Bronchial epithelial cell (primary cell): ENCODE measurements around the gene AUTS2. TPM values are rescaled to one million over a fixed set of nuclear protein-coding genes. Genes with fewer than 3 reads are reported as not detected.

Experiments used
- DNase-seq: peaks from one replicate; pipeline ENCODE4 v3.0.0-alpha.2; 2010; ENCODE audit warnings: low read depth
- FAIRE-seq: peaks from 2 replicates; lab custom pipeline; 2011; peaks lifted over from hg19 to GRCh38; lab: Jason Lieb, UNC
- H3K27me3 ChIP-seq: 2 replicates; pipeline ENCODE4 v1.5.1; 2011; ENCODE audit warnings: low read length; ENCODE audit not compliant: control insufficient read depth, insufficient read depth
- H3K36me3 ChIP-seq: 2 replicates; pipeline ENCODE4 v1.5.1; 2011; ENCODE audit warnings: low read length; ENCODE audit not compliant: control insufficient read depth, insufficient read depth
- H3K4me3 ChIP-seq: 2 replicates; pipeline ENCODE4 v1.5.1; 2011; ENCODE audit warnings: mild to moderate bottlenecking, low read depth, low read length, control low read depth
- total RNA-seq: library from RNA; depleted of rRNA; stranded (reverse); fragments of >200 nt; gene quantifications from 2 replicates; pipeline ENCODE4 v1.2.1, GENCODE V29; 2014
- TF ChIP-seq, protein P1 (sequence below): IDR thresholded peaks from 2 replicates; pipeline ENCODE4 v1.5.1; 2011; ENCODE audit warnings: mild to moderate bottlenecking, moderate library complexity, low read length, control low read depth, inconsistent platforms; ENCODE audit not compliant: insufficient read depth, severe bottlenecking

The AUTS2 gene
- total RNA-seq, 1 donor from 2014 or later = 9.5 TPM

DNA sequence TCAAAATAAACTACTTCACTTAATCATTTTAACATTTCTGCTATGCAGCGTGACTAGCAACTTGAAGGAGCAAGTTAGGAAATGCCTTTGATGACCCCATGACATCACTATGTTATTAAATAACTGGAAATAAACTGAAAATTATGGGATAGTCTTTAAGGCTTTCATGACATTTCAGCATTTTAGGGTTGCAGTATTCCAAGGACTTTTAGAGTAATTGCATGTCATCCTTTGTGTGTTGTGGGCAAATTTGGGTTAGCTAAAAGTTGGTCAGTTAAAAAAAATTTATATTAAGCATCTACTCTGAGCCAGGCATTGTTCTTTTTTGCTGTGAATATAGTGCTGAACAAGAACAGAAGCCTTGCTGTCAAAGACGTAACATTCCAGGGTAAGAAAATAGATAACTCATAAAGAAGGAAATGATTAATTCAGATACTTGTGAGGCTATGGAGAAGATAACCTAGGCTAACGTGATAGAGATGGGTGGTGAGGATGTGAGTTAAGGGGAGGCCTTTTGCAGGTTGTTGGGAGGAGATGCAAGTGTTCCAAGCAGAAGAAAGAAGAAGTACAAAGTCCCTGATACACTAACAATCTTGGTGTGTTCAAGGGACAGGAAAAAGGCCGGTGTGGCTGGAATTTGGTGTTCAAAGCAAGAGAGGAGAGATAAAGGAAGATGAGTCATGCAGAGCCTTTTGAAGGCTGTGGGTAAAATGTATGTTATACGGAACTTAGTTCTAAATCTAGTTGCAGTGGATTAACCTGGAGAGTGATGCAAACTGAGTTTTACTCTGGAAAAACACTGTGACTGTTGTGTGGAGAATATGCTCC lies 610.2 kb downstream of the AUTS2 start:
- no peaks in the 10 kb centered on the region for H3K36me3 ChIP-seq
- H3K4me3 ChIP-seq = no peak overlapping the region
- no peaks in the 10 kb centered on the region for H3K27me3 ChIP-seq
- FAIRE-seq = no peak
- DNase-seq = peak; percentile 44
- TF ChIP-seq, protein P1, sequence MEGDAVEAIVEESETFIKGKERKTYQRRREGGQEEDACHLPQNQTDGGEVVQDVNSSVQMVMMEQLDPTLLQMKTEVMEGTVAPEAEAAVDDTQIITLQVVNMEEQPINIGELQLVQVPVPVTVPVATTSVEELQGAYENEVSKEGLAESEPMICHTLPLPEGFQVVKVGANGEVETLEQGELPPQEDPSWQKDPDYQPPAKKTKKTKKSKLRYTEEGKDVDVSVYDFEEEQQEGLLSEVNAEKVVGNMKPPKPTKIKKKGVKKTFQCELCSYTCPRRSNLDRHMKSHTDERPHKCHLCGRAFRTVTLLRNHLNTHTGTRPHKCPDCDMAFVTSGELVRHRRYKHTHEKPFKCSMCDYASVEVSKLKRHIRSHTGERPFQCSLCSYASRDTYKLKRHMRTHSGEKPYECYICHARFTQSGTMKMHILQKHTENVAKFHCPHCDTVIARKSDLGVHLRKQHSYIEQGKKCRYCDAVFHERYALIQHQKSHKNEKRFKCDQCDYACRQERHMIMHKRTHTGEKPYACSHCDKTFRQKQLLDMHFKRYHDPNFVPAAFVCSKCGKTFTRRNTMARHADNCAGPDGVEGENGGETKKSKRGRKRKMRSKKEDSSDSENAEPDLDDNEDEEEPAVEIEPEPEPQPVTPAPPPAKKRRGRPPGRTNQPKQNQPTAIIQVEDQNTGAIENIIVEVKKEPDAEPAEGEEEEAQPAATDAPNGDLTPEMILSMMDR = no peak

DNA sequence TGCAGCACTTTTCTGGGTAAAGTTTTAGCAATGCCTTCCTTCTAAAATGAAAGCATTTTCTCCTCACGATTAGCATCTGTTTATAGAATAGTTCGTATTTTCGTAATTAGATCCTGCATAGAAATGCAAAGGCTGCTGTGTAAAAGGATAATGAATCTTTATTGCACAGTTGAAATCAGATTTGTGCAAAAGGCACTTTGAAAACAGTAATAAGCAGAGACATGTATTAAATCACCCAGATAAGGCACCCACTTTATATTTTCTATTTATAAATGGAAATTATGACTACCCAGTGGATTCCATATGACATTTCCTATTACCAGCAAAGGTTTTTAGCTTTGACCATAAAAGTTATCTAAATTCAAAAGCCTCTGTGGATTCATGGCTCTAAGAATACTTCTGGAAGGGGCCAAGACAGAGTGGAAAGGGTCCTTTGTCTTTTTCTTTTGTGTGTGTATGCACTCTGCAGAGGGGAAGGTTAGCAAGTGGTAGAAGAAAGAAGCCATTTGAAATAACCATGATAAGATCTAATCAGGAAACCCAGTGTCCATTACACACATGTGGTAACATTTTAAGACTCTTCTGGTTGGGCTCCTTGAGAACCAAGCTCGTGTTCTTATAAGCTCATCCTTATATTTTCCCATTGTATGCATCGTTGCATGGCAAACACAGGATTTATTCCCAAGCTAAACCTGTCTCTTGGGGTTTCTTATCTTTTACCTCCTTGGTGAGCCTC lies 612.1 kb downstream of the AUTS2 start:
- Histone ChIP-seq H3K27me3 (no peaks in the 10 kb centered on the region), H3K36me3 (no peaks in the 10 kb centered on the region), H3K4me3 (no peak overlapping the region)
- FAIRE-seq = no peak
- no peak for DNase-seq
- TF ChIP-seq, protein P1 = no peak

DNA sequence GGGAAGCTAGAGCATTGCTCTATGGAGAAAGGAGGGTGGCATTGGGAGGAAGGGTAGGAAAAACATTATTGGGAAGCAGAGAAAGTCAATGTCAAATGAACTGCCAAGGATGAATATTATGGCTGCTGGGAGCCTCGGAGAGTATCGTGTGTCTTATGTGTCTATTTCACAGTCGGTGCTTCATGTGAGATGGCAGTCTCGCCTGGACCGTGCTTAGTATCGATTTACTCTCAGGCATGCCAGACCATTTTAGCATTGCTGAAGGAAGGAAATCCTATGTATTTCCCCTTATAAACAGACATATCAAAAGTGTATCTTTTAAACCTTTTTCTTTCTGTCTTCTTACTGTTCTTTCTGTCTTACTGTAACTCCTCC lies 612.6 kb downstream of the AUTS2 start:
- TF ChIP-seq, protein P1 = no peak
- no peaks in the 10 kb centered on the region for H3K27me3 ChIP-seq
- H3K36me3 ChIP-seq = no peaks in the 10 kb centered on the region
- DNase-seq (no peak), FAIRE-seq (no peak)
- H3K4me3 ChIP-seq = no peak overlapping the region

DNA sequence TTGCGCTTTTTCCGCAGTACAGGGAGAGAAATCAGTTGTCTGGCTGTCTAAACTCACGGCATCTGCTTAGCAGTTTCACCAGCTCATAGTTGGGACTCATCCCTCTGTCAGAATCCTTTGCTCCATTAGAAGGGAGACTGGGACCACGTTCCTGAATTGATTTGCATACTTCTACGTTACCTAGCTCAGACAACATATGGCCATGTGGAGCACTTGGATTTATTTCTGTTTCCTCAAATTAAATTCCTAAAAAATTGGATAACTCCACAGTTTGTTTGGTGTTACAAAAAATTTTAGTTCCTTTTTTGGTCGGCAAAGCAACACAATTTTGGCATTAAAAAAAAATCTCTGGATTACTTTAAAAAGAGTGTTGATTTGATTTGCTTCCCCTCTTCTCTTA lies 614.0 kb downstream of the AUTS2 start:
- H3K36me3 ChIP-seq = no peaks in the 10 kb centered on the region
- H3K4me3 ChIP-seq = no peak overlapping the region
- DNase-seq = no peak
- no peaks in the 10 kb centered on the region for H3K27me3 ChIP-seq
- FAIRE-seq = no peak
- TF ChIP-seq, protein P1 = no peak

DNA sequence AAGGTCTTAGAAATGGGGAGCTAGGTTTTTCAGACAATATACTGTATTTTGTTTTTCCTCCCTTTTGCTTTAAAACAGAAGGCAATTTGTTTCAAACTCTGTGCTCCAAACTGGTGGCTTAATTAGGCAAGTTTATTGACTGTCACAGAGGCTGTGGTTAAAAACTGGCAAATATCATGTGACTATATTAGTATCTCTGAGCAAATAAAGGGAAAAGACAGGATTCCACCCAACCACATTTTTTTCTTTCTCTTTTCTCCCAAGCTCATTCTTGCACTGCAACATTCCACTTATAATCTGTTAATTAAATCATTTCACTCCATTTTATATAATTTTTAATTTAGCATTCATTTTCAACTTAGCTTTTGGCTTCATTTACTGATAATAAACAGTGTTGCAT lies 615.8 kb downstream of the AUTS2 start:
- H3K4me3 ChIP-seq = no peak overlapping the region
- H3K27me3 ChIP-seq = no peaks in the 10 kb centered on the region
- no peak for DNase-seq
- TF ChIP-seq, protein P1 = no peak
- H3K36me3 ChIP-seq = no peaks in the 10 kb centered on the region
- no peak for FAIRE-seq
